Endometrium (tissue), 2 donors: ENCODE measurements around the gene TAS2R30.
A peak's percentile ranks its signal among the peaks of the same experiment; 100 is the strongest.

ENCODE experiments used
- FAIRE-seq: peaks from 2 replicates; lab custom pipeline; 2012; peaks lifted over from hg19 to GRCh38; lab: Jason Lieb, UNC
- donor health status: control.
- donor health status: control.

Gene TAS2R30, protein sequence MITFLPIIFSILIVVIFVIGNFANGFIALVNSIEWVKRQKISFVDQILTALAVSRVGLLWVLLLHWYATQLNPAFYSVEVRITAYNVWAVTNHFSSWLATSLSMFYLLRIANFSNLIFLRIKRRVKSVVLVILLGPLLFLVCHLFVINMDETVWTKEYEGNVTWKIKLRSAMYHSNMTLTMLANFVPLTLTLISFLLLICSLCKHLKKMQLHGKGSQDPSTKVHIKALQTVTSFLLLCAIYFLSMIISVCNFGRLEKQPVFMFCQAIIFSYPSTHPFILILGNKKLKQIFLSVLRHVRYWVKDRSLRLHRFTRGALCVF

DNA sequence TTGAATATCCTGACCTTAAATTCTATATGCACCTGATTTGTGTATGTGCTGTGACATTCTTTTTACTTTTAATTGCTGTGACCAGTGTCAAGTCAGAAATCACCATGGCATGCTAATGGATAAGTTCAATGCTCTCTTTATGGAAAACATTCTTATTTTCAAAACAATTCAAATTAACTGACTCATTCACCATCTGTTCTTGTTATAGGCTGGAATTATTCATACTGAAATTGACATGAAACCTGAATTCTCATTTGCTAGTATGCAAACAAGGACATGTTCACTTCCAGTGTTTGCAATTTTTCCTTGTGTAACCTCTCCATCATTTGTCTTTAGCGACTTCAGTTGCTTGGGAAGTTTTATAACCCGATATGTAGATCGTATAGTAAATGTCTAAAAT, at the start of gene TAS2R30:
Gene TAS2R30, minus strand, starts transcription at position 340 of the 400 bp plus-strand sequence. CDS start 400 bp downstream, outside the sequence.
- FAIRE-seq = no peak

DNA sequence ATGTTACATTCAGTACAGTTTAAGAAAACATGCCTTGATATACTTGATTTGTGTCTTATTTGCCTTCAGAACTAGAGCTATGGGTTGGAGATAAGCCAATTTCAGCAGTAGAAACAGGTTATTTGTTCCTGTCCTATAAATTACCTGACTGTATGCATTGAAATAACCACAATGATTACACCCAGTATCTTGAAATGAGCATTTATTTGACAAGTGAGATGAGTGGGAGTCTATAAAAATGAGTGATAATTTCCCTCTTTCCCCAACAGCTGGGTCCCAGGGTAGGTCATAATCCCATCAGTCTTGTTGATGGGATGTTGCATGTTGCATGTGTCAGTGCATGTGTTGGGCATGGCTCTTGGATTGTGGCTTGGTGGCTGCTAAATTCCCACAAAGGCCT, 48.6 kb upstream of the TAS2R30 start:
- FAIRE-seq = no peak

DNA sequence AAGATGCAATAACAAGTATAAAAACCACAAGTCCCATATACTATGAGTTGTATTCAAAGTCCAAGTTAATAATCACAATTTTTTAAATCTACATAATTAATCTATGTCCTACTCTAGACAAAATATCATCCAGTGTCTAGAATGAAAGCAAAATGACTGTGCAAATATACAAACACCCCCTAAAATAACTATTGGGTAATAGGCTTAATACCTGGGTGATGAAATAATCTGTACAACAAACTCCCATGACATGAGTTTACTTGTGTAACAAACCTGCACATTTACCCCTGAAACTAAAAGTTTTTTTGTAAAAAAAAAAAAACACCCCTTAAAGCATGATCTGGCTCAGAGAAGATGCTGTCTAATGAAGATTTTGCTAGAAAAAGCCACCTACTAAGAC, 48.1 kb upstream of the TAS2R30 start:
- no peak for FAIRE-seq

DNA sequence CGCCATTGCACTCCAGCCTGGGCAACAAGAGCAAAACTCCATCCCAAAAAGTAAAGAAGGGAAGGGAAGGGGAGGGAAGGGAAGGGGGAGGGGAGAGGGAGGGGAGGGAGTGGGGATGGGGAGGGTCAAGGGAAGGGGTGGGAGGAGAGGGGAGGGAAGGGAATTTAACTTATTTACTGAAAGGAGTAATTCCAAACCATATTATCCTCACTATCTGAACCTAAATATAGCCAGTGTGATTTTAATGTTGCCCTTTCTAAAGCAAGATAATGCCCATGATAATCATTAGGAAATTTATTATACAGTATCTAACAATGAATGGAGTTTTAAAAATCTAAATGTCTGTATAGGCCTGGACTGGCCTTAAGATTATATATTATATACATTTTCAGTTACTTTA, 43.8 kb upstream of the TAS2R30 start:
- no peak for FAIRE-seq

DNA sequence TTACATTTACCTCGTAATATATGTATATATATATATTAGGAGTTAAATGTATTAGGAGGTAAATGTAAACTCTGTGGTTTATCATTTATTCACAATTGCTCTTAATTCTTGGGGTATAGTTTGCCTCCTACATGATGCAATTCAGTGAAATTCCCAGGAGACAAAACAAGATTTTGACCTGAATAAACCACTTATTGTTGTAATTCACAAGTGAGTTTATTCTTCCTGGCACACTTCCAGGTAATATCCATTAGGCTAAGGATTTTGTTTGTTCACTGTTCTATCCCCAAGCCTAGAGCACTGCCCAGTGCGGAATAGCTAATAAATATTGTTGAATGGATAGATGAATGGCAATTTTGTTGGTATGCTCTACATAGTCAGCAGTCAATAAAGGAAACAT, 39.6 kb upstream of the TAS2R30 start:
- FAIRE-seq = no peak

DNA sequence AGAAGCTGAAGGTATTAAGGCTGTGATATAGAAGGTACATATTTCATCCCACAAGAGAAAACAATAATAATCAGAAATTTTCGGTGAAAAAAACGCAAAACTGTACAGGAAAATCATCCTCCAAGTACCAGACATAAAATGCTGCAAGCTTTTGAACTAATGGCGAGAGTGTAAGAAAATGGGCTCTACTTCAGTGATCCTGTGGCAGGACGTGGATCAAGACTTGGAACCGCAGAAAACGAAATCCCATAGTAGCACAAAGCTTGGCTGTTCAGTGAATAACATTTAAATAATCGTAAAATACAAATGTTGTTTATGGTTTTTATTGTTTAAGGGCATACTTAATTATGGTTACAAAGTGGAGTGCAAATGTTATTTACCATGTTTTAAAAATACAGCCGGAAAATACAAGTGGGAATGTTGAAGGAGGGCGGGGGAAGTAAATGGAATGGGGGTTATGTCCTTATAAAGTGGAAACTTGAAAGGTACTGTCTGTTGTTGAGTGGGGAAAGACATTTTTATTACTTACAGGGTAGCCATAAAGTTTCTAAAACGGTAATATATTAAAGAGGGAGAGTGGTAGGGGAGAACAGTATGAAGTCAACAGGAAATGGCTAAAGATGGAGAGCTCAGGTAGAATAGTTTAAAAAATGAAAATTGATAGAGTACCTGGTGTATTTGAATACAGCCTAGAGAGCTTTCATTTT, 37.7 kb upstream of the TAS2R30 start:
- peak; percentile 90 for FAIRE-seq

DNA sequence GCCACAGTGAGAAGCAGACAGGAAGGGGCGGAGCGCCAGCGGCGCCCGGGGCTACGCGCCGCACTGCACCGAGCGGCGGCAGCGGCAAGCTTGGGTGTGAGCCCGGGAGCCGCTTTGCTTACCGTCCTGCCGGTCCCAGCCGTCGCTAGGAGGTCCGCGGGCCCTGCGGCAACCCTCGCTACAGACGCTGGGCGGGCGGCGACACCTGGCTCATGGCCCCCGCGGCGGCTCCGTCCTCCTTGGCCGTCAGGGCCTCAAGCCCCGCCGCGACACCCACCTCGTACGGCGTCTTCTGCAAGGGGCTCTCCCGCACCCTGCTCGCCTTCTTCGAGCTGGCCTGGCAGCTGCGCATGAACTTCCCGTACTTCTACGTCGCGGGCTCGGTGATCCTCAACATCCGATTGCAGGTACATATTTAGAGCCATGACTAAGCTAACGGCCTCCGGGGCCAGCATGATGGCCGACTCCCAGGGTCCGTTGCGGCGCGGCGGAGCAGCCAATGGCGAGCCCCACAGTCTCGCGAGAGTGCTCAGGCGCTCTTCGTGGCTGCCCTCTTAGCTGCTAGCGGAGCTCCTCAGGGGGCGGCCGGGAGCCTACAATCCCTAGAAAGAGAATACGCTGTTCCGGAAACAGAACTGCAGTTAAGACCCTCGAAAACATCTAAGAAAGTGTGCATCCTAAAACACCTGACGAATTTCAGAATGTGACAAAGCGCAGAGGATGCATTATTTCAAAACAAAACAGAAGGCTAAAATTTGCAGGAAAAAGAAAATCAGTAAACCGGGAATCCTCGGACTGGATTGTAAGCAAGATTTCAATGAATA, 36.9 kb upstream of the TAS2R30 start, which contains the start of gene SMIM10L1:
Gene SMIM10L1, plus strand, starts transcription at position 50 of the 824 bp plus-strand sequence. Its CDS starts 163 bp downstream, at position 213.
- FAIRE-seq = peak; percentile 66

DNA sequence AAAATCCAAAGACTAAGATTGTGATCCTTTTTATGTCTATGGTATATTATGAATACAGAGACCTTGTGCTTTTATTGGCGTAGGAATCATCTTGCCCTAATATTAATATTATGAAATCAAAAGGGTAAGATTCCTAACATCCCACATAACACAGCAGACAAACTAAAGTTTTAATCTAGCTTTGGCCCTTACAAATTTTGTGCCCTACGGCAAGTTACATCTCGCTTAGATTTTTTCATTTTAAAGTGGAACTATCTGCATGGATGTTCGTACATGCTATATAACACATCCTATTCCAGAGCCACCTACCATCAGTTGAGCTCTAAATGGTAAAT, 36.3 kb upstream of the TAS2R30 start:
- FAIRE-seq = no peak

DNA sequence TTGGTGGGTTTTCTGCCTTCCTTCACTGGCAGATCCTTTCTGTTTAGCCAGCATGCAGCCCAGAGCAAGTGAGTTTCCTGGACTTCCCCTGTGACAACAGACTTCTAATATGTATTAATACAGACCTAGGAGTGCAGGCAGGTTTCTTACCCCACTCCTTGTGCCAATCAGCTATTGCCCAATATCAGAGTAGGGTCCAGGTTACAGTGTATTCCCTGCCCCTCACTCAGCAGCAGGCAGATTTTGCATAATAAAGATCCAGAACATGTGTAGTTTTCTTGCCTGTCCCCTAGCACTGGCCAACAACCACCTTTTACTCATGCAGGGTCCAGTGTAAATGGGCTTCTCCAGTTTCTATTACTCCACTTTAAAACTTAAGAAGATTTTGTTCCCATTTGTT, 31.9 kb upstream of the TAS2R30 start:
- FAIRE-seq = no peak

DNA sequence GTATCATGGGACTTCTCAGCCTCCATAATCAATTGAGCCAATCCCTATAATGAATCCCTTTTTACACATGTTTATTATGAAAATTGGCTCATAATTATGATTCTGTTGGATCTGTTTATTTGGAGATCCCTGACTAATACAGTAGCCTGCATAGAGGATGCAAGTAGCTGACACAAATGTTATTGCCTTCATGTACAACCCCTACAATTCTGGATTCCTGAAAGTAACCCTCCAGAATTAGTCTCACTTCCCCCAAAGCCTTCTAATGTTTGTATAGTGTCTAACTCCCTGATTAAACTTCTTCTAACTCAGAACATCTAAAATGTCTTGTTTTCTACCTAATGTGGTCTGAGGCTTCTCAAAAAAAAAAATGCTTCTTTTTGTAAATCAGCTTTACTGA, 29.9 kb upstream of the TAS2R30 start:
- FAIRE-seq = no peak

DNA sequence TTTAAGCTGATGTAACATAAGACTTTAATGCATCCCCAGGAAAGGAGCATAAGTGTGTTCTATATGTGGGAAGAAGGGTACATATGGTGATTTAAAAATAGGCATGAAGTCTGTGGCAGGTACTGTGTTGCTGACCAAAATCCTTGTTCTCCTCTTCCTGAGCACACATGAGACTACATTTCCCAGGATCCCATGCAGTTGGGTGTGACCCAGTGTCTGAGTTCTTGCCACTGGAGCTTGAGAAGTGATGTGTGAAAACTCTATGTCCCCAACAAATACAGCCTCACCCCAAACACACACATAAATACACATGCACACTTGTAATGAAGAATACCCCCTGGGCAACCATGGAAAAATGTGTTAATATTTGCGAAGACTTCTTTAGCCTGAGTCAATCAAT, 28.1 kb upstream of the TAS2R30 start:
- FAIRE-seq = no peak

DNA sequence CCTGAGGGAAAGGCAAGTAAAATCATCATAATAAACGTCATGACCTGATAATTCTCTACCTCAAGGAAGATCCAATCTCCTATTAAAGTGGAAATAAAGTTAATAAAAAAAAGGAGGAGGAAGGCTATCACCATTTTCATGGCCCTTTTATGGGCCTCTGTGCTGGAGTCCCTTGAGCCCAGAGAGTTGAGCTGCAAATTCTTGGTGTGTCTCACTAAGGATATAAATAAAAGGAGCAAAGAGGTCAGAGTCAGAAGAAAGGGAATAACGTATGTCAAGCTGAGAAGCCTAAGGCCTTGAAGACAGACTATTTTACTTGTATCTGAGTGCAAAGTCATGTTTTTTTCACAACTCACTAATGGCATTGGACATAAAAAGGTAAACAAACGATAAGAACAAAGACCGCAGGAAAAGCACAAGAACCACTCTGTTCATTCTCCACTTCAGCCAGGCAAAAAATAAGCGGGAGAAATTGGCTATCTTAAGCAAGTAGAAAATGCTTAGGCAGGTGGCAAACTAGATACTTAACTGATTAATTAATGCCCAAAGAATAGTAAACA, 24.5 kb upstream of the TAS2R30 start:
- no peak for FAIRE-seq

DNA sequence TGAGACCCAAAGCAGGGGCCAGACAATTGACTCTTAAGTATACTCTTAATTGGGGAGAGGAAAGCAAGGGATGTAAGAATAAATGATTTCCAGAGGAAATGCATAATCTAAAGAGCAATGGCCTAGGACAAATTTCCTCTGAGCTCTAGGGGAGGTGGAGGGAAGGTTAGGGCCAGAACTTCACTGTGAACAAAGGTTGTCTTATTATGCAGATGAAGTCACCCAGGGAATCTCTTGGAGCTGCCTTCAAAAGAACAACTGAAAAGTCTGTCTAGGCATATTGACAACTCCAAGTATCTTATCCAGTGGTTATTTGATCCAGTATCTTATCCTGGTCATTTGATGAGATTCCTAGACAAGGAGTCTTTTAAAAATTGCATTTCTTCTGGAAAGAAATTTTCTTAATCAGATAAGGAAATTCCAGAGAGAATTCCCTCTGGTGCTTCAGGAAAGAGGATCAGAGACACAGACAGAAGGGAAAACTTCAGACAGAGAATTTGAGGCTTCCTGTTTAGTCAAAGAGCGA, 20.0 kb upstream of the TAS2R30 start:
- no peak for FAIRE-seq

DNA sequence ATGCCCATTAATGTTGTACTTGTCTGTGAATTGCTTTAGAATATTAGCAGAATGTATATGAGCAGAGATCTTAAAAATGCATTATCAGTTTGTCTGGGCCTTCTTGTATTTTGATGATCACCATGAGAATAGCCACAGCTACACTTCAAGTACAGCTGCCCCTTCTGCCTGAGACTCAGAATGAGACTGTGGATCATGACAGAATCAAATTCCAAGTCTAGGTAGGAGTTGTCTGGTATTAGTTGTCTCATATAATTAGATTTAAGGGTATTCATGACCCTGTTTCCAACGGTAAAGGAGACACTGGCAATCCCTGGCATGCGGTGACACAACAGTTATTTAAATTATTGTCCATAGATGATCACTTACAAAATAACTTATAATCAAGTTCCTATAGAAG, 18.3 kb upstream of the TAS2R30 start:
- no peak for FAIRE-seq

DNA sequence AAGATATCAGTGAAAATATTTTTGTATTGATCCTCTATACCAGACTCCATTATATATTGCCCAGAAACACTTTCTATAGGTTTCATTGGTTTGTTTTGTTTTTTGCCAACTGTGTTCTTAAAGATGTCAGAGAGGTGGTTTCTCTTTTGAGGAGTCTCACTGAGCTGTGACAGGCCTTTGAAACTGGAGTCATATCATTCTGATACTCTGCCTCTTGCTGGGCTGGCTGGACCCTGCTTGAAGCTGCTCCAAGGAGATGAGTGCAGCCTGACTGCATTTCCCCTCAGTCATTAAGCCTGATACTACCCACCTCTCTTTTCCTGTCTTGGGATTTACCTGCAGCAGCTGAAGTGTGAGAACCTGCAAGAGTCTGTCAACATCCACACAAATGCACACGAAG, 16.4 kb upstream of the TAS2R30 start:
- no peak for FAIRE-seq

DNA sequence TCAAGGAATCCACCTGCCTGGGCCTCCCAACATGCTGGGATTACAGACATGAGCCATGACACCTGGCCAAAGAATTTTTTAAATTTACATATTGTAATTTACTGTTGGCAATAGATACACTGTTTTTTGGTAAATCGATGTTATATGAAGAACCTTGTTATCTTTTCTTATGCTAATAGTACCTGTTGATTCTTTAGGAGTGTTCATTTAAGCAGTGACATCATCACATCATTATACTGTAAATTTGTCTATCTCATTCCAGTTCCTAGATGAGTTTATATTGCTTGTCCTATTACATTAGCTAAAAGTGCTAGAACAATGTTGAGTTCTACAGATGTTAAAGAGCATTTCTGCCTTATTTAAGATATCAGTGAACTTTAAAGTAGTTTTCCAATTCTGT, 13.0 kb upstream of the TAS2R30 start:
- no peak for FAIRE-seq

DNA sequence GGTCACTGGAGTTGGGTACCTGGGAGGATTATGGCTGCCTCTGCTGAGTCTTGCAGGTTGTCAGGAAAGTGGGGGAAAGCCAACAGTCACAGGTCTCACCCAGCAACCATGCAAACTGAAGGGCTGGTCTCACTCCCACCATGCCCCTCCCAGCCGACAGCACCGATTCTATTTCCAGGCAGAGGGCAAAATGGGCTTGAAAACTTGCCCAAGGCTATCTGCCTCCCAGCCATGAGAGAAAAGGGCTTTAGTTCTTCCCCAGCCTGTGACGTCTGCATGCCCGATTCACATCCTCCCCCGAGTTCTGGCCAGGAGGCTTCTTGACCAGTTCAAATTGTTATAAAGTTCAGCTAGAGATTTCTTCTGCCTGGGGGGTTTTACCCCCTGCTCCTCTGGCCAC, 9.9 kb upstream of the TAS2R30 start:
- no peak for FAIRE-seq

DNA sequence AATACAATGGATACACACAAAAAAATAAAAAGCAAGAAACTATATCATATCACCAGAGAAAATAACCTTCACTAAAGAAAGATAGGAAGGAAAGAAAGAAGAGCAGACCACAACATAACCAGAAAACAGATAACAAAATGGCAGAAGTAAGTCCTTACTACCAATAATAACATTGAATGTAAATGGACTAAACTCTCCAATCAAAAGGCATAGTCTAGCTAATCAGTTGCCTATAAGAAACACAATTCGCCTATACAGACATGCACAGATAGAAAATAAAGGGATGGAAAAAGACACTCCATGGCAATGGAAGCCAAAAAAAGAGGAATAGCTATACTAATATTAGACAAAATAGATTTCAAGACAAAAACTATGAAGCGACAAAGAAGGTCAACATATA, 8.9 kb upstream of the TAS2R30 start:
- no peak for FAIRE-seq

DNA sequence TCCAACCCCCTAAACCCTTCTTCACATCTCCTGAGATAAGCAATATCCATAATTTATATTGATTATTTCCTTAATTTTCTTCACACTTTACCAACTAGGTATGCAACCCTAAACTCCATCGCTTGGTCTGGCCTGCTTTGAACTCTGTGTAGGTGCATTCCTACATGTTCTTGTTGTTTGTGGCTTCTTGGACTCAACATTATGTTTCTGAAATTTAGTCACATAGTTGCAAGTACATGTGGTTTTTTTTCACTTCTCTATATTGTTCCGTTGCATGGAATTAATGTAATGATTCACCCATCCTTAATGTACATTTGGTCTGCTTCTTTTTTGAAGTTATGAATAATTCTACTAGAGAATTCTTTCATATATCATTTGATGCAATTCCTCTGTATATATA, 1.6 kb upstream of the TAS2R30 start:
- no peak for FAIRE-seq

DNA sequence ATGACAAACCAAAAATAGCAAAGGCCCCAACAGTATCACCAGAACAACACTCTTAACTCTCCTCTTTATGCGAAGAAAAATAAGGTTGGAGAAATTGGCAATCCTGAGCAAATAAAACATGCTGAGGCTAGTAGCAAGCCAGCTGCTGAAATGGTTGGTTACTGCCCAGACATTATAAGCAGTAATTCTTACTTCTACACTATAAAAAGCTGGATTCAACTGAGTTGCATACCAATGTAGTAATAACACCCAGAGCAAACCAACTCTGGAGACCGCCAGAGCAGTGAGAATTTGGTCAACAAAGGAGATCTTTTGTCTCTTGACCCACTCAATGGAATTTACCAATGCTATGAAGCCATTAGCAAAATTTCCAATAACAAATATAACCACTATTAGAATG, 628 bp downstream of the TAS2R30 start:
- FAIRE-seq = no peak

DNA sequence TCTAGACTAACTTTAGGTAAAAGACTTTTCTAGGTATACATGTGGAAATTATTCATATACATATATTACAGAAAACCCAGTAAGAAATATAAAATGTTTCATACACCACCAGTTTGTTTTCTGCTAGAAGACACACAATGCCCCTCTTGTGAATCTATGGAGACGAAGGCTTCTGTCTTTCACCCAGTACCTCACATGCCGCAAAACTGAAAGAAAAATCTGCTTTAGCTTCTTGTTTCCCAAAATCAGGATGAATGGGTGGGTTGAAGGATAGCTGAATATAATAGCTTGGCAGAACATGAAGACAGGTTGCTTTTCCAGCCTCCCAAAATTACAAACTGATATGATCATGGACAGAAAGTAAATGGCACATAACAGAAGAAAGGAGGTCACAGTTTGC, 1.3 kb downstream of the TAS2R30 start:
- FAIRE-seq = no peak

DNA sequence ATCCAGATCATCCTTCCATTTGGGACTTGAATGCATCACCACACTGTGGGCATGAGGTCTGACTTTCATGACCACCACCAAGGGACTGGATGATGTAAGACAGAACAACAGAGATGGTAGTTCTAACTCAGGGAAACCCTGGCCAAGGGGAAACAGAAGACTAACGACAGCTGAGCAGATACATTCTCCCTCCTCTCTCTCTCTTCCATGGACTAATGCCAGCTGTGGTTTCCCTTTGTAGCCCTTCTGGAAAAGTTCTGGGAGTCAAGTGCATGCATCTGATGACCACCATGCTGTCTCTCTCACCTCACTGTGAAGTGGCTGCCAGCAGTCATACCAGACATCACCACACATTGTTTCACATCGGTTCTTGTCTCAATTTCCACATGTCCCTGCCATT, 3.4 kb downstream of the TAS2R30 start:
- no peak for FAIRE-seq

DNA sequence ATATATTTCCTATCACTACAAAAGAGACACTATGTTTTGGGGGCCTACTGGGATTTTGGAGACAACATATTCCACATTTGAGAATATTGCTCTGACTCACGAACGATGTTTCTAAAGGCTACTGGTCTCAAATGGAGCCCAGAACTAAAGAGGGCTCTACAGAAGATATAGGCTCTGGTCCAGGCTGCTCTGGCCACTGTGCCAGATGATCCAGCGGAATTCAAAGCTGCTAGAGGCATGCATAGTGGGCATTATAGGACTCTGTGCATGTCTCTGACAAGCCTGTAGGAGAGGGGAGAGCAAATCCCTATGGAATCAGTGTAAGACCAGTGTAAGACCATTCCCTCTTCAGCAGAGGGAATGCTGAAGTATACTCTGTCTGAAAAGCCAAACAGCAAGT, 4.1 kb downstream of the TAS2R30 start:
- no peak for FAIRE-seq
